Measurements from ENCODE around the gene USP11. TPM values are rescaled to one million over a fixed set of nuclear protein-coding genes. Genes with fewer than 3 reads are reported as not detected.

Gene USP11
- 12.9 and 14.6 TPM in 2 replicates for total RNA-seq

DNA sequence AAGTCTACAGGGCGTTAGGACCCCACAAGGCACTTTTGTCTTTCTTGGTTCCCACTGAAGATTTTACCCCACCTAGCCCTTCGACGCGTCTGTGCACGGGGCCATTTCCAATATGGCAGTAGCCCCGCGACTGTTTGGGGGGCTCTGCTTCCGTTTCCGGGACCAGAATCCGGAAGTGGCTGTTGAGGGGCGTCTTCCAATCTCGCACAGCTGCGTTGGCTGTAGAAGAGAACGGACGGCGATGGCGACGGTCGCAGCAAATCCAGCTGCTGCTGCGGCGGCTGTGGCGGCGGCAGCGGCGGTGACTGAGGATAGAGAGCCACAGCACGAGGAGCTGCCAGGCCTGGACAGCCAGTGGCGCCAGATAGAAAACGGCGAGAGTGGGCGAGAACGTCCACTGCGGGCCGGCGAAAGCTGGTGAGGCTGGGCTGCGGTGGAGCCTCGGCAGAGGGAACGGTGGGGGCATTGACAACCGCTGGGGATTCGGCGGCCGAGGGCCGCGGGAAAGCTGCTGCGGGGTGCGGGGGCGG, at the start of gene USP11:
Gene USP11, plus strand, starts transcription at position 207 of the 530 bp plus-strand sequence. Its CDS starts 35 bp downstream, at position 242.

DNA sequence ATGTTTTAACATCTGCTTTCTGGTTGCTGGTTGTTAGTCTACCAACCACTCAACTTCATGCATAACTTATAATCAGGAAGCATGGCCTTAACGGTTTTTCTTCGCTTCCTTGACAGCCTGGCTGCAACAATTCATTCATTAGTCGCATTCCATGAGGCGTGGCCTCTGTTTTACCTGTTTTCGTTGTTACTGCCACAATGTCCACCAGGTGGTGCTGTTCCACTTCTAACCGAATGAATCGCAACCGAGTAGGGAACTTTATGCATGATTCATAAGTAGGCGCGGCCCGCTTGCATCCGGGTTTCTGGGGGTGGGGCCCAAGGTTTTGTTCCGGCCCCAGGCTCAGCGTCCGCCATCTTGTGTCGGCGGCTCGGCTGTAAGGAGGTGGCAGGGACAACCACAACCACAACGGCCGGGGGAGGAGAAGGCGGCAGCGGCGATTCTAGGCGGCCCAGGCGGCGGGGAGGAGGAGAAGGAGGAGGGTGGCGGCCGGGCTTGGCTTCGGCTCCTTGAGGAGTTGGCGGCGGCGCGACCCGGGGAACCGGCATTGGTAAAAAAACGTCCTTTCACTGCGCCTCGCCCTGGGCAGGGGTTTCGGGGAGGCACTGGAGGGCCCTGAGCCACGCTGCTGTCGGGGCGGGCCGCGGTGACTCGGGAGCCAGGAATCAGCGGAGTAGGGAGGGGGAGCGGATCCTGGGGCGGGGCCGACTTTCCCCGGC, 39.2 kb upstream of the USP11 start, which contains the start of gene UBA1:
Gene UBA1, plus strand, starts transcription at position 355 of the 719 bp plus-strand sequence. CDS start 4,974 bp downstream, outside the sequence.

DNA sequence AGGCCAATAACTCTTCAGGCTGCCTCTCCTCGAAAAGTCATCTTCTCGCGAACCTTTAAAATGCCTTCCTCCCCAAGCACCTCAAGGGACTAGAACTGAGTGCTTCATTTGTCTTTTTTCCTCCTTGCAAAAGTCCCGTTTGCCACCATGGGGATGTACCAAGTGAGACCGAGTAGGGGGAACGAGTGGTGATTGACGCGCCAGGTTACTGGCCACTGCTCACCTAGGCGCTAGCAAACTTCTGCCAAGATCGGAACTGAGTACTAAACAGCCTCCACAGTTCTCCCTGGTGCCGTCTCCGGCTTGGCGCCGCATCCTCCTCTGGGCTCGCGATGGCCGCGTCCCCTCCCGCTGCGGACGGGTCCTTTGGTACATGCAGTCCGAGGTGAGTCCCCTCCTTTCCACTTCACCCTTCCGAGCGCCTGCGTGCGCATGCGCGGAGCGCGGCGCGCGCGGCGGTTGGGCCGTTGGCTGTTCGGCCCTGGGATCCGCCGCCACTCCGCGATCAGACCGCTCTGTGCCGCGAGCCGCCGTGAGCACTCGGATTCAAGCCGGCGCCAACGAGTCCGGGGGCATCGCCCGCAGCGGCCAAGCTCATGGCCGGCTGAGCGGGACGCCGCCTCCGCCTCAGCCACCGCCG, 14.4 kb upstream of the USP11 start, which contains the start of gene CDK16:
Gene CDK16, plus strand, starts transcription at position 402 of the 640 bp plus-strand sequence. CDS start 4,877 bp downstream, outside the sequence.

Other genes starting within 250 kb of the USP11 start
- not detected in 2 replicates for gene RGN, start 154.6 kb upstream of the USP11 start, total RNA-seq
- gene NDUFB11, start 88.3 kb upstream of the USP11 start, total RNA-seq, result 85.0 and 96.4 TPM in 2 replicates
- 33.4 and 41.7 TPM in 2 replicates for gene RBM10, start 87.8 kb upstream of the USP11 start, total RNA-seq
- 217 and 276 TPM in 2 replicates for gene UBA1, start 39.2 kb upstream of the USP11 start, total RNA-seq
- 137 and 190 TPM in 2 replicates for gene CDK16, start 14.3 kb upstream of the USP11 start, total RNA-seq
- gene ZNF157, start 137.6 kb downstream of the USP11 start, total RNA-seq, result 0.14 TPM in 2 replicates

Data from airway epithelial cell (primary cell).